Right forelimb (tissue), 1 donor: ENCODE data around the gene ANKRD13D.
A peak's percentile ranks its signal among the peaks of the same experiment; 100 is the strongest.

Source experiments
- DNase-seq: peaks from one replicate; pipeline ENCODE4 v3.0.0-alpha.2; 2018

The ANKRD13D gene

GRCh38 chr11:67274768-67275605, 14.1 kb upstream of the ANKRD13D start:
- no peak for DNase-seq

GRCh38 chr11:67275606-67276409, 13.3 kb upstream of the ANKRD13D start:
- no peak for DNase-seq

- DNase-seq = no peak
Observed at GRCh38 chr11:67276781-67277230, 12.3 kb upstream of the ANKRD13D start.

- DNase-seq = peak; percentile 88
Observed at GRCh38 chr11:67277231-67277961, 11.7 kb upstream of the ANKRD13D start.

- DNase-seq = no peak
Observed at GRCh38 chr11:67278135-67278938, 10.8 kb upstream of the ANKRD13D start.

GRCh38 chr11:67278939-67279588, 10.0 kb upstream of the ANKRD13D start:
- no peak for DNase-seq

- no peak for DNase-seq
Observed at GRCh38 chr11:67279589-67280340, 9.3 kb upstream of the ANKRD13D start.

GRCh38 chr11:67280341-67280787, 8.7 kb upstream of the ANKRD13D start:
- DNase-seq = no peak

- DNase-seq = no peak
Observed at GRCh38 chr11:67280788-67281551, 8.1 kb upstream of the ANKRD13D start.

GRCh38 chr11:67281552-67282150, 7.5 kb upstream of the ANKRD13D start:
- DNase-seq = no peak

GRCh38 chr11:67282155-67282875, 6.8 kb upstream of the ANKRD13D start:
- DNase-seq = no peak

GRCh38 chr11:67282876-67283371, 6.2 kb upstream of the ANKRD13D start:
- DNase-seq = no peak

GRCh38 chr11:67283481-67283963, 5.6 kb upstream of the ANKRD13D start:
- no peak for DNase-seq

GRCh38 chr11:67284811-67285540, 4.1 kb upstream of the ANKRD13D start:
- no peak for DNase-seq

GRCh38 chr11:67285541-67286498, 3.3 kb upstream of the ANKRD13D start:
- DNase-seq = no peak

GRCh38 chr11:67286621-67287333, 2.3 kb upstream of the ANKRD13D start:
- no peak for DNase-seq
